GM12864 (cell line): ENCODE measurements around the gene LDHAL6B.
"Not testable (repeated sequence)": the region's sequence is repeated elsewhere in the genome, so short reads cannot be mapped to it uniquely, and the experiment has no call there.

ENCODE experiments used
- DNase-seq: peaks from one replicate; pipeline ENCODE4 v3.0.0-alpha.2; 2011; ENCODE audit warnings: low read depth
- H3K4me3 ChIP-seq: 2 replicates; pipeline ENCODE4 v1.5.1; 2011; ENCODE audit warnings: mild to moderate bottlenecking, low read depth, low read length, control low read depth
- TF ChIP-seq, protein P1 (sequence below): IDR thresholded peaks from 2 replicates; pipeline ENCODE4 v1.5.1; 2011; ENCODE audit warnings: low read depth, mild to moderate bottlenecking, moderate library complexity, low read length, control low read depth, inconsistent platforms; ENCODE audit errors: missing control alignments

Gene LDHAL6B

DNA sequence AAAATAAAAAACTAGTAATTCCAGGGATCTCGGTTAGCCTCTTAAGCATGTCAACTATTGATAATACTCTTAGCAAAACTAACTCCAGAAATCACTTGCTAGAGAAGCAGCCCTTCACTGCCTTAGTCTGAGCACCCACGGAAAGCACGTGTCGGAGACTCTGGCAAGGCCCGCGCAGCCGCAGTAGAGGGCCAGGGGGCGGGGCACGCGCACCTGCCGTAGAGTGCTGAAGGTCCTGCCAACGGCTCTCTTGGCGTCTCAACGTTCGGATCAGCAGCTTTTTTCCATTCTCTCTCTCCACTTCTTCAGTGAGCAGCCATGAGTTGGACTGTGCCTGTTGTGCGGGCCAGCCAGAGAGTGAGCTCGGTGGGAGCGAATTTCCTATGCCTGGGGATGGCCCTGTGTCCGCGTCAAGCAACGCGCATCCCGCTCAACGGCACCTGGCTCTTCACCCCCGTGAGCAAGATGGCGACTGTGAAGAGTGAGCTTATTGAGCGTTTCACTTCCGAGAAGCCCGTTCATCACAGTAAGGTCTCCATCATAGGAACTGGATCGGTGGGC, at the start of gene LDHAL6B:
Gene LDHAL6B, plus strand, starts transcription at position 221 of the 561 bp plus-strand sequence. Its CDS starts 98 bp downstream, at position 319.
- DNase-seq = no peak
- no peak within 1 kb of the TSS for H3K4me3 ChIP-seq
- TF ChIP-seq, protein P1, sequence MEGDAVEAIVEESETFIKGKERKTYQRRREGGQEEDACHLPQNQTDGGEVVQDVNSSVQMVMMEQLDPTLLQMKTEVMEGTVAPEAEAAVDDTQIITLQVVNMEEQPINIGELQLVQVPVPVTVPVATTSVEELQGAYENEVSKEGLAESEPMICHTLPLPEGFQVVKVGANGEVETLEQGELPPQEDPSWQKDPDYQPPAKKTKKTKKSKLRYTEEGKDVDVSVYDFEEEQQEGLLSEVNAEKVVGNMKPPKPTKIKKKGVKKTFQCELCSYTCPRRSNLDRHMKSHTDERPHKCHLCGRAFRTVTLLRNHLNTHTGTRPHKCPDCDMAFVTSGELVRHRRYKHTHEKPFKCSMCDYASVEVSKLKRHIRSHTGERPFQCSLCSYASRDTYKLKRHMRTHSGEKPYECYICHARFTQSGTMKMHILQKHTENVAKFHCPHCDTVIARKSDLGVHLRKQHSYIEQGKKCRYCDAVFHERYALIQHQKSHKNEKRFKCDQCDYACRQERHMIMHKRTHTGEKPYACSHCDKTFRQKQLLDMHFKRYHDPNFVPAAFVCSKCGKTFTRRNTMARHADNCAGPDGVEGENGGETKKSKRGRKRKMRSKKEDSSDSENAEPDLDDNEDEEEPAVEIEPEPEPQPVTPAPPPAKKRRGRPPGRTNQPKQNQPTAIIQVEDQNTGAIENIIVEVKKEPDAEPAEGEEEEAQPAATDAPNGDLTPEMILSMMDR = no peak

DNA sequence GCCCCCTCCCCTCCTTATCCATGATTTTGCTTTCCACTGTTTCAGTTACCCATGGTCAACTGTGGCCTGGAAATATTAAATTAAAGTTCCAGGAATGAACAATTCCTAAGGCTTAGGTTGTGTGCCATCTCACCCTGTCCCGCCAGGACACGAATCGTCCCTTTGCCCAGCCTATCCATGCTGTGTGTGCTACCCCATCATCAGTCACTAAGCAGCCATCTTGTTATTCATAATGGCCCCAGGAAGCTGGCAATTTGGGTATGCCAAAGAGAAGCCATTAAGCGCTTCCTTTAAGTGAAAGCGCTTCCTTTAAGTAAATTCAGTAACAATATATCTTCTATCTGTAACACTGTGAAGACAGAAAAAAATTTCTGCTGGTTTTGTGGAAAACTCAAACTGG, 49.2 kb upstream of the LDHAL6B start:
- TF ChIP-seq, protein P1 = no peak
- no peak for DNase-seq
- H3K4me3 ChIP-seq = no peak overlapping the region

- TF ChIP-seq, protein P1 = no peak
- no peak overlapping the region for H3K4me3 ChIP-seq
- DNase-seq = no peak
These were observed 48.6 kb upstream of the LDHAL6B start for GRCh38 chr15:59157840-59158700.

- TF ChIP-seq, protein P1 = no peak
- no peak for DNase-seq
- no peak overlapping the region for H3K4me3 ChIP-seq
These were observed 48.0 kb upstream of the LDHAL6B start for GRCh38 chr15:59158701-59159034.

DNA sequence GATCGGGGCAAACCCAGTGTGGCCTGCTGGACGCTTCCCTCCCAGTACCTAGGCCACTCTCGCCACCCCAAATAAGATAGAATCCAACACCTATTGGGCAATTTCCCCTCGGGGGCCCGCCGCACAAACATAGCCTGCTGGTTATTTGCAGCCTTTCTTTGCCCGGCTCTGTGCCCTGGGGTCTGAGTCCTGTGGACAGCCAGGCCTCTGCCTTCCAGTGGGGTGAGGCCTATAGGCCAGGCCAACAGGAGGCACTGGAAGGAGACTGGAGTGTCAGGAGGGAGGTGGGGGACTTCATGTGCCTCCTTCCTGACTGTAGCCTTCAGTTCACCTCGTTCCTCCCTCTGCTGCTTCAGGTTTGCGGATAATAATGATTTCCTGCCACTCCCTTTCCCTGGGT, 47.4 kb upstream of the LDHAL6B start:
- no peak for DNase-seq
- H3K4me3 ChIP-seq = no peak overlapping the region
- TF ChIP-seq, protein P1 = no peak

- DNase-seq = no peak
- H3K4me3 ChIP-seq = no peak overlapping the region
- TF ChIP-seq, protein P1 = peak; percentile 27
These were observed 45.6 kb upstream of the LDHAL6B start for GRCh38 chr15:59160880-59161593.

- H3K4me3 ChIP-seq, DNase-seq: not testable (repeated sequence)
These were observed 44.6 kb upstream of the LDHAL6B start for GRCh38 chr15:59162080-59162479.
